Body of pancreas (tissue), 4 donors: ENCODE data around the gene PTPRN2.
"Not testable (repeated sequence)": the region's sequence is repeated elsewhere in the genome, so short reads cannot be mapped to it uniquely, and the experiment has no call there.

Experiments
- CTCF ChIP-seq, 7 experiments: fragments of 450-650 bp in 4 of 7; fragments of 200-600 bp in 3 of 7; sonication (generic) in 3 of 7; IDR thresholded peaks; one replicate each; pipeline ENCODE4 v1.5.1; 2016 to 2019; ENCODE audit warnings: antibody characterized with exemption in 7 of 7
- POLR2A ChIP-seq, 3 donors: fragments of 450-650 bp; IDR thresholded peaks; one replicate each; pipeline ENCODE4 v1.6.1; 2016; ENCODE audit warnings: antibody characterized with exemption in 3 of 3, mild to moderate bottlenecking in 2 of 3

- TF ChIP-seq CTCF, POLR2A (IDR thresholded peaks at IDR 0.05): not testable (repeated sequence)
These were observed 440.2 kb downstream of the PTPRN2 start for GRCh38 chr7:158147431-158147830.
